Mesenchymal stem cell (in vitro differentiated cells and primary cell): ENCODE measurements around the gene CXCR3.
"Not testable (repeated sequence)": the region's sequence is repeated elsewhere in the genome, so short reads cannot be mapped to it uniquely, and the experiment has no call there.

ENCODE experiments used
- DNase-seq: peaks from one replicate; pipeline ENCODE4 v3.0.0-alpha.2; 2013
- H2AFZ ChIP-seq: one replicate; pipeline ENCODE4 v1.6.1; 2013; ENCODE audit warnings: low read depth, mild to moderate bottlenecking, control low read depth, inconsistent platforms, low read length, moderate library complexity
- H2AK5ac ChIP-seq: 2 replicates; pipeline ENCODE4 v1.6.1; 2013; ENCODE audit warnings: low read length, moderate library complexity, mild to moderate bottlenecking, inconsistent platforms; ENCODE audit not compliant: severe bottlenecking
- H2BK120ac ChIP-seq: one replicate; pipeline ENCODE4 v1.6.1; 2013; ENCODE audit warnings: low read depth, mild to moderate bottlenecking, inconsistent platforms, low read length, moderate library complexity
- H2BK12ac ChIP-seq, 2 experiments: one replicate each; pipeline ENCODE4 v1.6.1; 2013; ENCODE audit warnings: inconsistent platforms in 2 of 2, low read length in 2 of 2, mild to moderate bottlenecking in 2 of 2, moderate library complexity in 2 of 2, control low read depth in 1 of 2
- H2BK15ac ChIP-seq: one replicate; pipeline ENCODE4 v1.6.1; 2013; ENCODE audit warnings: mild to moderate bottlenecking, low read depth, inconsistent platforms; ENCODE audit not compliant: poor library complexity, severe bottlenecking
- H2BK5ac ChIP-seq: 2 replicates; pipeline ENCODE4 v1.6.1; 2013; ENCODE audit warnings: low read depth, mild to moderate bottlenecking, low read length, control low read depth, inconsistent platforms; ENCODE audit not compliant: poor library complexity, severe bottlenecking
- H3K14ac ChIP-seq, 2 experiments: one replicate each; pipeline ENCODE4 v1.6.1; 2013; ENCODE audit warnings: inconsistent platforms in 2 of 2, low read length in 2 of 2, control low read depth in 1 of 2, mild to moderate bottlenecking in 1 of 2, moderate library complexity in 1 of 2
- H3K18ac ChIP-seq, 2 experiments: one replicate each; pipeline ENCODE4 v1.6.1; 2013; ENCODE audit warnings: inconsistent platforms in 2 of 2, low read length in 2 of 2, control low read depth in 1 of 2, low read depth in 1 of 2, mild to moderate bottlenecking in 1 of 2
- H3K23ac ChIP-seq, 2 experiments: one replicate each; pipeline ENCODE4 v1.6.1; 2013; ENCODE audit warnings: inconsistent platforms in 2 of 2, low read length in 2 of 2, mild to moderate bottlenecking in 2 of 2, moderate library complexity in 2 of 2, control low read depth in 1 of 2
- H3K27ac ChIP-seq: 2 replicates; pipeline ENCODE4 v1.5.1; 2013; ENCODE audit warnings: mild to moderate bottlenecking, moderate library complexity, low read length, control low read depth, inconsistent platforms; ENCODE audit not compliant: poor library complexity, severe bottlenecking
- H3K27me3 ChIP-seq, 2 experiments: 2 replicates each; pipeline versions ENCODE4 v1.6.1 to v1.7.0; 2013; ENCODE audit warnings: low read length in 2 of 2, mild to moderate bottlenecking in 2 of 2, moderate library complexity in 2 of 2, control low read depth in 1 of 2, inconsistent platforms in 1 of 2; ENCODE audit not compliant: control insufficient read depth in 1 of 2, insufficient read depth in 1 of 2
- H3K36me3 ChIP-seq, 2 experiments: 2 replicates each; pipeline versions ENCODE4 v1.6.1 to v1.7.0; 2013; ENCODE audit warnings: low read length in 2 of 2, control low read depth in 1 of 2, inconsistent platforms in 1 of 2, low read depth in 1 of 2, mild to moderate bottlenecking in 1 of 2; ENCODE audit not compliant: insufficient read depth in 2 of 2, control insufficient read depth in 1 of 2
- H3K4ac ChIP-seq, 2 experiments: one replicate each; pipeline ENCODE4 v1.6.1; 2013; ENCODE audit warnings: inconsistent platforms in 2 of 2, low read length in 2 of 2, mild to moderate bottlenecking in 2 of 2, moderate library complexity in 2 of 2, control low read depth in 1 of 2, low read depth in 1 of 2
- H3K4me1 ChIP-seq: 2 replicates; pipeline ENCODE4 v1.6.1; 2013; ENCODE audit warnings: low read depth, low read length, control low read depth; ENCODE audit not compliant: control insufficient read depth, insufficient read depth
- H3K4me2 ChIP-seq: 2 replicates; pipeline ENCODE4 v1.6.1; 2013; ENCODE audit warnings: low read length, mild to moderate bottlenecking, inconsistent platforms; ENCODE audit not compliant: poor library complexity, severe bottlenecking
- H3K4me3 ChIP-seq, 2 experiments: 2 replicates each; pipeline versions ENCODE4 v1.5.1 to v1.7.0; 2013; ENCODE audit warnings: low read length in 2 of 2, mild to moderate bottlenecking in 2 of 2, control low read depth in 1 of 2, low read depth in 1 of 2; ENCODE audit not compliant: insufficient read depth in 1 of 2
- H3K79me1 ChIP-seq: replicated peaks from 2 replicates; pipeline ENCODE4 v1.6.1; 2013; ENCODE audit warnings: mild to moderate bottlenecking, control low read depth, low read length, inconsistent platforms; ENCODE audit not compliant: poor library complexity, severe bottlenecking
- H3K9ac ChIP-seq: 2 replicates; pipeline ENCODE4 v1.7.0; 2013; ENCODE audit warnings: mild to moderate bottlenecking, low read length, moderate library complexity
- H3K9me3 ChIP-seq: 2 replicates; pipeline ENCODE4 v1.7.0; 2013; ENCODE audit warnings: mild to moderate bottlenecking, low read length; ENCODE audit not compliant: control insufficient read depth
- H4K8ac ChIP-seq: one replicate; pipeline ENCODE4 v1.6.1; 2013; ENCODE audit warnings: inconsistent platforms, mild to moderate bottlenecking, low read length, moderate library complexity
- H4K91ac ChIP-seq: one replicate; pipeline ENCODE4 v1.6.1; 2013; ENCODE audit warnings: mild to moderate bottlenecking, low read length, inconsistent platforms
- WGBS: methylation state at CpG from one replicate; pipeline ENCODE4 v1.1.7; 2013; ENCODE audit warnings: mixed read lengths; 5-methylcytosine and 5-hydroxymethylcytosine counted together

CXCR3 gene

DNA sequence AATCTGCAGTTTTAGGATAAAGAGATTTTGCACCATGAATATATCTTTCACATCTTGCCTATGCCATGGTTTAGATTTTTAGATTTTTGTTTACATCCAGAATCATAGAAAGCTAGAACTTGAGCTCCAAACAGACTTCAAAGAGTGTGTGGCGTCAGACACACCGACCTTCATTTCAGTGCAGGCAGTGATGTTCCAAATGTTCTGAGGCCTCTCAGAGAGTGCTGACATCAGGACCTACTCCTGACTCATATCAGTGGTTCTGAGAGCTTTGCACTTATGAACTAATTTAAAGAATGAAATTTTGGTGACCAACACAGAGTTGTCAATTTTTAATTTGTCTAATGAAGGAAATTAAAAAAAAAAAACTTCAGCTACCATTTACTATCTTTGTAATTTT, 18.3 kb downstream of the CXCR3 start:
- DNase-seq: no peak
- no peak overlapping the region for H3K4me2 ChIP-seq
- 100% methylated on average over 2 of the region's 2 CpGs for WGBS

DNA sequence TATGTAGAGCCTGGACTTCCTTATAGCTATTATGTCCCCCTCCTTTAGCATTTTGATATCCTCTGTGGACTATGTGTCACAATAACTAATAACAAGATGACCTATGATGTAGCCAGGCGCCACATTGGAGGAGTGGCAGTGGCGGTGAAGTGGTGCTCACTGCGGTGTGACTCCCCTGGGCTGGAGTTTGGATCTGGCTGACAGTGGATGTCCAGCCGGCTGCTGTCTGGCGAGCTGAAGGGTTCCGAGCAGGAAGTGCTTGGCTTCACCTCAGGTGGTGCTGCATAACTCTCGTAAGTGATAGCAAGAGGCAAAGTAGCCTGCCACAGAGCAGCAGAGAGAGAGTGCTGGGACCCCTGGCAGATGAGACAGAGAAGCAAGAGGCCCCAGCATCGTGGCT, 25.1 kb downstream of the CXCR3 start:
- not testable (repeated sequence) for H3K4me3 ChIP-seq, H3K18ac ChIP-seq, H2BK5ac ChIP-seq, H3K79me1 ChIP-seq, DNase-seq, H4K91ac ChIP-seq, H3K27me3 ChIP-seq, H3K4me2 ChIP-seq, H2AK5ac ChIP-seq, H3K27ac ChIP-seq, H2AFZ ChIP-seq, H3K9me3 ChIP-seq, H2BK120ac ChIP-seq, H3K23ac ChIP-seq, H3K4me1 ChIP-seq, H4K8ac ChIP-seq, H3K14ac ChIP-seq, H3K4ac ChIP-seq, H3K9ac ChIP-seq, H2BK15ac ChIP-seq, H2BK12ac ChIP-seq
- peaks cover 3 to 31% of the 10 kb centered on the region in 2 experiments for H3K36me3 ChIP-seq
- WGBS: no CpG with 5 or more reads among the region's 8 CpGs

More for the DNA sequence above, 18.3 kb downstream of the CXCR3 start:
- no peak overlapping the region for H3K9ac ChIP-seq
- no peak overlapping the region for H2BK15ac ChIP-seq
- H4K91ac ChIP-seq: no peak overlapping the region
- no peak overlapping the region for H4K8ac ChIP-seq
- H3K14ac ChIP-seq: no peak overlapping the region
- H2AFZ ChIP-seq: no peak overlapping the region
- no peaks in the 10 kb centered on the region for H3K4me1 ChIP-seq
- H2AK5ac ChIP-seq: no peak overlapping the region
- no peak overlapping the region for H3K27ac ChIP-seq
- H3K9me3 ChIP-seq: peaks cover 21% of the 10 kb centered on the region
- peaks cover 1% of the 10 kb centered on the region for H3K79me1 ChIP-seq
- H3K36me3 ChIP-seq: peaks cover 28 to 89% of the 10 kb centered on the region in 2 experiments
- H3K4me3 ChIP-seq: no peak overlapping the region
- H2BK12ac ChIP-seq: no peak overlapping the region
- H3K27me3 ChIP-seq: peaks cover 0 to 13% of the 10 kb centered on the region in 2 experiments
- no peak overlapping the region for H3K18ac ChIP-seq
- no peak overlapping the region for H3K23ac ChIP-seq
- no peak overlapping the region for H2BK120ac ChIP-seq
- H2BK5ac ChIP-seq: no peak overlapping the region
- H3K4ac ChIP-seq: no peak overlapping the region

DNA sequence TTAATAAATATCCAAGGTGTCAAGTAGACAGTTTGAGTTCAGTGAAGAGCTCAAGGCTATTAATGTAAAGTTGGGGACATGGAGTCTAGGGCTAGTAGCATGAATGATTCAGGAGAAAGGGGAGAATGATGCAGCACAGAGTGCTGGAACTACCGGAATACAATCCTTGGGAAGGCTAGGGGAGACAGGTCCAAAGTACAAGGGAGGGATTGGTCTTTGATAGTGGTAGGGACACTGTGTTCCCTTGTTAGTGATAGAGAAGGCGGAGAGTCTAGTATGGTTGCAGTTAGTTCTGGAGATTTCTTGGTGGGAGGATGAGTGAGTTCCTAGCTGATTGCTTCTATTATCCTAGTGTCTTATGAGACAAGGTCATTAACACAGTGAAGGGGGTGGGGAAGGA, 31.4 kb downstream of the CXCR3 start:
- no peak overlapping the region for H2BK15ac ChIP-seq
- no peak overlapping the region for H3K4me3 ChIP-seq
- H3K9ac ChIP-seq: no peak overlapping the region
- no peak overlapping the region for H2AFZ ChIP-seq
- peaks cover 2% of the 10 kb centered on the region for H3K9me3 ChIP-seq
- no peaks in the 10 kb centered on the region for H3K36me3 ChIP-seq
- no peak overlapping the region for H3K27ac ChIP-seq
- DNase-seq: no peak
- H3K4me1 ChIP-seq: no peaks in the 10 kb centered on the region
- H4K91ac ChIP-seq: no peak overlapping the region
- no peak overlapping the region for H2BK5ac ChIP-seq
- peak overlapping the region in 1 of 2 experiments; percentile 24 for H3K18ac ChIP-seq
- peaks cover 2% of the 10 kb centered on the region for H3K79me1 ChIP-seq
- no peak overlapping the region for H2BK12ac ChIP-seq
- no peak overlapping the region for H2BK120ac ChIP-seq
- H3K4me2 ChIP-seq: no peak overlapping the region
- no peak overlapping the region for H3K14ac ChIP-seq
- WGBS: 100% methylated on average over 2 of the region's 2 CpGs
- H3K4ac ChIP-seq: no peak overlapping the region
- H2AK5ac ChIP-seq: no peak overlapping the region
- H3K23ac ChIP-seq: no peak overlapping the region
- no peak overlapping the region for H4K8ac ChIP-seq
- no peaks in the 10 kb centered on the region for H3K27me3 ChIP-seq

DNA sequence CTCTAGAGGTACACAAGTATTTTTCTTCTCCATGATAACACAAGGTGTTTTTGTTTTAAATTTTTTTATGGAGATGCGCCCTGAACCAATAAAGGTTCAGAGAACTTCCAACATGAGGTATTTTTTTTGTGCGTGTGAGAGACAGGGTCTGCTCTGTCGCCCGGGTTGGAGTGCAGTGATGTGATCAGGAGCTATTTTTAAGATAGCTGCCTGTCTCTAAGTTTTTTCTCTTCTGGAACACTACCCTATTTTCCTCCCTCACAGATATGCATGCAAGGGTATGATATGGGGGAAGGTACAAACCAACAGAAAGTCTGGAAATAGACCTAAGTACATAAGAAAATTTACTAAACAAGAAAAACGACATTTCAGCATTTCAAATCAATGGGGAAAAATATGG, 37.1 kb downstream of the CXCR3 start:
- Histone ChIP-seq H3K9me3 (no peaks in the 10 kb centered on the region), H3K79me1 (peaks cover 11% of the 10 kb centered on the region), H3K4me2 (no peak overlapping the region), H2AK5ac (no peak overlapping the region), H4K91ac (no peak overlapping the region), H3K14ac (no peak overlapping the region), H2BK5ac (no peak overlapping the region), H2BK15ac (no peak overlapping the region), H3K9ac (no peak overlapping the region), H3K4me1 (peaks cover 2% of the 10 kb centered on the region), H2AFZ (no peak overlapping the region), H3K23ac (no peak overlapping the region), H3K18ac (no peak overlapping the region), H2BK12ac (no peak overlapping the region), H3K4ac (no peak overlapping the region), H3K27ac (no peak overlapping the region), H3K4me3 (no peak overlapping the region), H4K8ac (no peak overlapping the region), H2BK120ac (no peak overlapping the region), H3K36me3 (peaks cover 12 to 20% of the 10 kb centered on the region in 2 experiments), H3K27me3 (no peaks in the 10 kb centered on the region)
- no peak for DNase-seq
- WGBS: no CpG with 5 or more reads among the region's 5 CpGs
